ENCODE measurements around the gene RBM33. TPM values are rescaled to one million over a fixed set of nuclear protein-coding genes. Genes with fewer than 3 reads are reported as not detected.

RBM33 gene
- total and polyA plus RNA-seq, 2 of the 13 experiments (the other 11 are each of a cell fraction or from before 2014, with no cell fraction given) = 12.4 to 28.9 TPM

- TF ChIP-seq ZXDC (CRISPR knock-in tag; IDR thresholded peaks at IDR 0.05) (no peak), ZNF574 (CRISPR knock-in tag; IDR thresholded peaks at IDR 0.05) (no peak), YEATS4 (CRISPR knock-in tag; IDR thresholded peaks at IDR 0.05; ENCODE audit: borderline replicate concordance) (no peak), ASH2L (IDR thresholded peaks at IDR 0.05; ENCODE audit: insufficient read length, low read depth, low read length) (no peak), TCF7 (IDR thresholded peaks at IDR 0.05; ENCODE audit: low read depth) (0 out of 2 replicates have a peak, but pooled peaks have one; percentile 21), ELF4 (CRISPR knock-in tag; IDR thresholded peaks at IDR 0.05; ENCODE audit: borderline replicate concordance) (no peak), ZFP82 (CRISPR knock-in tag; IDR thresholded peaks at IDR 0.05; ENCODE audit: borderline replicate concordance) (no peak)
- TF ChIP-seq, protein P1, sequence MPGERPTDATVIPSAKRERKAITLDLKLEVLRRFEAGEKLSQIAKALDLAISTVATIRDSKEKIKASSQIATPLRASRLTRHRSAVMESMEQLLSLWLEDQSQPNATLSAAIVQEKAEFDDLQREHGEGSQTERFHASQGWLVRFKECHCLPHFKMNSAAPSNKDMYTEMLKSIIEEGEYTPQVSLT (CRISPR knock-in tag; IDR thresholded peaks at IDR 0.05; ENCODE audit: borderline replicate concordance, low read depth) = no peak
Observed at GRCh38 chr7:155807789-155808548, 163.5 kb downstream of the RBM33 start (continued).
